GM18868 (cell line): ENCODE results near the gene LY86.
A peak's percentile ranks its signal among the peaks of the same experiment; 100 is the strongest.

ENCODE experiments used
- ATAC-seq: cut with Tn5 transposase; IDR thresholded peaks from one replicate; pipeline ENCODE4 v1.9.1; 2021; ENCODE audit warnings: mild to moderate bottlenecking, moderate library complexity; ENCODE audit not compliant: unreplicated experiment

The LY86 gene

DNA sequence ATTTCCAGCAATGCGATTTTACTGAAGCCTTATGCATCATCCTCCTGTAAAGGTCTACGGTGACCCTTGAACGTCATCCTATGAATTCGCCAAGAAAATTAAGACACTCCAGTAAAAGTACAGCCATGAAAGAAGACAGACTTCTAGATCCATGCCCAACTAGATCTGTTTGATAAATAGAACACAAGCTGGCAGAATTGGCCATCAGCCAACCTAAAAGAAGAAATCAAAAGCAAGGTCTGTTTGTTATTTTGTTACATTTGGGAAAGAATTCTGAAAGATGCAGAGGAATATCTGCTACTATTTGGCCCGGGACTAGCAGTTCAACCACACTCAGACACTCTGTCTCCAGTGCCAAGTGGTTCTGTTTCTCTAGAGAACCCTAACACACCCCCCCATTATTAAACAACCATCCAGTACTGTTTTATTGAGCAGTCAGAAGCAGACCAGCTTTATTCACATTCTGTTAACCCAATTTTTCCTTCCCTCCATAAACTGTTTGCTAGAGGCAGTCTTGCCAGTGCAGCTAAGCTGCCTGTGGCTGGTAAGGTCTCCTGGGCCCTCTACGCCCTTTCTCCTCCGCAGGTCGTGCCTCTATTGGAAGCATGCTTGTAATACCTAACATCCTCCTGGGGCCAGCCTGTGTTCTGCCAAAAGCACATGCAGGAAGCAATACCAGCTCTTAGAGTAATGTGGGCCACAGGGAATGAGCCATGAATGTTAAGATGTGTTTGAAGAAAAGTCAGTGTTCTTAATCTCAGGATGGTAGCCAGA, 30.7 kb downstream of the LY86 start:
- ATAC-seq: no peak

DNA sequence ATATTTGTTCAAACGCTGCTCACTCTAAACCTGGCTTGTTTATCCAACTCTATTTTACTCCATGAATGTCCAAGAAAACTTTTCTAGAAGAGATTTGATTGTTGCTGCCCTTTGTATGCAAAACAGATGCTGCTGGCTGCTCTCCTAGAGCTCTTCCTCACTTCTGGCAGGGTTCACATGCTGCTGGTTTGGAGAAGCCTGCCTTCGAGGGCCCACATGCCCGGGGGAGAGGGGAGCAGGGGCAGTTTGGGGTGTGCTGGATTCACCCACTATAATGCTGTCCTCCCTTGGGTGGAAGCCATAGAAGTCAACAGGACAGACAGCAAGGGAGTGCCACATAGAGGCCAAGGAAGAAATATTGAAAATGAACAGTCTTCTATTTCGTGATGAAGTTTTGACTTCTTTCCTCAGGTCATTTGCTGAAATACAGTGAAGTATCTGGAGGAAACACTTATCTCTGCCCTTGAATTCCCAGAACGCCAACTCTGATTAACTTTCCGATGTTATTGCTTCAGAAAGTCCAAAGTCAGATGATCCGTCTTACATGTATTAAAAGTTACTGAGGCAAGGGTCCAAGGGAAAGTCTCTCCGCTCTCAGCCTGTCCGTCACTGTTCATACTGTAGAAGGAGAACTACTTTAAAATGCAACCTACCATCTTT, 32.4 kb downstream of the LY86 start:
- ATAC-seq: no peak

DNA sequence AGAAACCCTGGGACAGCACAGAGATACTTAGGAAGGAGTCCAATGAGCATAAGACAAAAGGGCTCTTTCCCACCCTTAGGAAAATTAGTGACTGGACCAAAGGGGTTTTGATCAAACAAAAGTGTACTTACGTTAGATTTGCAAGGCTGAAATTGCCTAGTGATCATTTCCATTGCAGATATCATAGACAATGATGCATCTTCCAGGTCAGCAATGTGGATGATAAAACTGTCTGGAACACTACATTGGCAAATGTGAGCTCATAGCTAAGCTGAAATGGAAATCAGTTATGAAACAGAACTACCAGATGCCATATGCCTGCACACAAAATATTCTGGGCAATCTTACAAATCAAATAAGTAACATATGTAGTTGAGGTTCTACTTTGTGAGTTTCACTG, 34.0 kb downstream of the LY86 start:
- no peak for ATAC-seq

DNA sequence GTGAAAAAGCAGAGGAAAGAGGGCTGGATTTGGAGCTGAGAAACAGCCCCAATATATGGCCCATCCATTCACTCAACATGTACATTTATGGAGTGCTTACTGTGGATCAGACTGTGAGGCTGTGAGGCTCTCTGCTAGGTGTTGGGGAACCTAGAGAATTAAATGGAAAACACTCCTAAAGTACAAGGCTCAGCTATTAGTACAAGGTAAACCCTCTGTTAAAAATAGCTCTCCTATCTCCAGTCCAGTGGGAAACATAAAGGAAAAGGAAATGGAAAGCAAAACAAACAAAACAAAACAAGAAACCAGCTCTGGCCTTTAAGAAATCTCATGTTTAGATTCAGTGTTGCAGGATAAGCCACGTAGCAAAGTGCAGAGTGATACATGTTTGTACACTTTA, 35.0 kb downstream of the LY86 start:
- no peak for ATAC-seq

DNA sequence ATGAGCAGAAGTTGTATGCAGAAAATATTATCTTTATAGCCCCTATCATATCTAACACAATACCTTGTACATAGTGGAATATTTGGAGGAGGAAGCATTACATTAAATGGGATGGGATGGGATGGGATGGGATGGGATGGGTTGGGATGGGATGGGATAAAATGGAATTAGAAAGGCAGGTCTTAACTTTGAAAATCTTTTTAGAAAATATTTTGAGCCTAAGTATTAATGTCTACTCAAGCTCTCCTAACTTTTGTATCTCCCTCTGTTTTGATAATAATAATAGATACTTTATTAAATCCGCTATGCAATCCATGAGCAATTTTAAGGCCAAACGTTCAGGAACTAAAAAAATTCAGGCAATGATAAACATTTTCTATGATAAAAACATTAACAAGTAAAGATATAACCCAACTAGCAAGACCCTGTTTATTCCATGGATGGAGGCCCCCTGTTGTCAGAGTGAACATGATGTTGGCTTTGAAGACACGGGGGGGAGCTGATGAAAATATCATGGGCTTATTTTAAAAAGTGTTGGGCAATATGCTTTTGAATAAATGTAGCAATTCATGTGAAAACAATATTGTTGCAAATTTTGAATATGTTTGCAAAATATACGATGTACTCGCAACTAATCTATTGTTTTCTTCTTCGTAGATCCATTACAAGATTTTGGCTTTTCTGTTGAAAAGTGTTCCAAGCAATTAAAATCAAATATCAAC, 35.9 kb downstream of the LY86 start:
- no peak for ATAC-seq

DNA sequence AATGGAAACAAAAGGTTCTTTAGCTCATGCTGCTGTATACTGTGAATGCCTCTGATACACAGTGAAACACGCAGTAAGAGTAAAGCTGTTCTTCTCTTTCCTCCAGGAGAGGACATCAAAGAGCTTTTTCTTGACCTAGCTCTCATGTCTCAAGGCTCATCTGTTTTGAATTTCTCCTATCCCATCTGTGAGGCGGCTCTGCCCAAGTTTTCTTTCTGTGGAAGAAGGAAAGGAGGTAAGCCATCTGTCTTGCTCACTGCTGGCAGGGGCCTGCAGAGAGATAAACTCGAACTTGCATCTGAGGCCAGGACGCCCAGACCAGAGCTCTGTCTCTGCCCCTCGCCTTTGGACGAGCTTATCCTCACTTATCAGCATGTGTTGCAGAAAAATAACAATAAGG, 37.7 kb downstream of the LY86 start:
- ATAC-seq: no peak

DNA sequence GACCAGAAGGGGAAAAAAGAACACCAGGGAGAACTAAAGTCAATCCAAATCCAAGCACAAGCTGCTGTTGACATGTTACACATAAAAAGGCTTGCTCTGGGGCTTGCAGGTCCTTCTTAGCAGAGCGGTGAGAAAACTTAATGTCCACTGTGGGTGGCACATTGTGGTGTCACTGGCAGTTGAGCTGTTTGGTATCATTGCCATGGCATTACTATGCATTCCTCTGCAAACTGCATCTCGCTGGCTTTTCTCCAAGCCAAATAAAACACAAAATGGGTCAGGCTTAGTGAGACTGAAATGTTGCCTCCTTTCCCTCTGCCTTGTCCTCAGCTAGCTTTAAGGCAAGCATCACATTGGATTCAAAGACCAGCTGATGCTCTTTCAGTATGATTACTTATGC, 40.9 kb downstream of the LY86 start:
- ATAC-seq: no peak

DNA sequence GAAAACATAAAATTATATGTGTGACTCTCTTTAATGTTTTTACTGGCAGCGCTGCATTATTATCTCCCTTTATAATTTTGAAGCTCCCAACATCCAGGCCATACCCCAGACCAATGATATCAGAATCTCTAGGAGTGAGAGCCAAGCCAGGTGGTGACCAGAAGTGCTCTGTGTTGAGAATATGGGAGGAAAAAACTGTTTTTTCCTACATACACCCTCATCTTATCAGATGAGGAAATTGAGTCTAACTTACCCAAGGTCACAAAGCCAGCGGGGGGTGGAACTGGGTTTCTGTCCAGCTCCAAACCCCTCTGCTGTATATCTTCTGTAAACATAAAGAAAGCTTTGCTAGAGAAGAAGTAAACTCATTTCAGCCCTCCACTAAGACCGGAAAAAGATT, 42.5 kb downstream of the LY86 start:
- ATAC-seq: no peak

DNA sequence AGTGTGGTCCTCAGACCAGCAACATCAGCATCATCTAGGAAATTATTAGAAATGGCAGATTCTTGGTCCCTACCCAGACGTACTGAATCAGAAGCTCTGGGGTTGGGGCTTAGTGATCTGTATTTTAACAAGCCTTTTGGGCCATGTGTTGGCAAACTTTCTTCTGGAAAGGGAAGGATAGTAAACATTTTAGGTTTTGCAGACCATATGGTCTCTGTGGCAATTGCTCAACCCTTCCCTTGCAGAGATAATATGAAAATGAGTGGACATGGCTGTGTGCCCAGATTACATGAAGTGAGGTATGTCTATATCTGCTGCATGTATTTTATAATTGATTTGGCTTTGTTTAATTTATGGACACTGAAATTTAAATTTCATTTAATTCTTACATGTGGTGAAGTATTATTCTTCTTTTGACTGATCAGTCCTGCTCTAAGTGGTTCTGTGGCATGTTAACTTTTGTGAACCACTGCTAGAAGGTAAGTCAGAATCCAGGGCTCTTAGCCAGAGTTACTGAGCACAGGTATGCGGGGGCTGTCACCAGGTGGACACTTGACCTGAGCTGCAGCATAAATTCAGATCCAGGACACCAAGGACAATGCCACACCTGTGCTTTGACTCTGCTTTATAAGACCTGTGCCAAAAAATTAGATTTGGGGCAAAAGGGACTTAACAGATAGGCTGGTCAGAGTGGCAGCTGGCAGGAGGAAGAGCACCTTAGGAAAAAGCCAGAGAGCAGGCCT, 43.2 kb downstream of the LY86 start:
- ATAC-seq: no peak

DNA sequence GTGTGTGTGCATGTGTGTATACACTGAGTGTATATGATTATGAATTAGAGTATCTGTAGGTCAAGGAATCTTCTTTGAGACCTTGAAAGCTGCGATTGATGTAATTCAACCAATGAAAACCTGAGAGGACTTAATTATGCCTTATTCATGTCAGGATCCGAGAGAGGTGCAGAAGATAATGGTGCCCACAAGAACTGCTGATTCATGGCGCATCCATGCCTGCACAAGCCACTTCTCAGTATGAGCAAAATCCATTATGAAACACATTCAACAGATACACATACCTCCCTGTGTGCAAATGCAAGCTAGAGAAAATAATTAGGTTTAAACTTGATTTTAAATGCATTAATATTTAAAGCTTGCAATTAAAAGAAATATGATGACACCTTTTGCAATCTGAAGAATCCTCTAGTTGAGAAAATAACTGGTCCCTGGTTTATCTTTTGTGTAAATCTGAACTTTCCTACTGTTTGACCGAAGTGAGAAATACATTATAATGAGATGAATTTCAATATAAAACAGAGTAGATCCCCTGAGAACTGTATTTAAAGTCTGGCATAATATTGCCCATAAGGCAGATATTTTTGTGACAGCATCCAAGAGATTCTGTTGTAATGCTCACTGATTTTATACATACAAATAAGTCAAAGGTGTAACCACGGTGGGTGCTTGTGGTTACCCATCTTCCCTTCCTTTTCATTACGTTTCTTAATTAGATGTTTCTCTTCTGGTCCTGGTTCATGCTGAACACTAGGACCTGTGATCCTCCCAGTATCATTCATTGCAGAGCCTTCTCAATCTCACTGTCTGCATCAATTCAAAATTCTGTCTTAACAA, 45.6 kb downstream of the LY86 start:
- no peak for ATAC-seq

DNA sequence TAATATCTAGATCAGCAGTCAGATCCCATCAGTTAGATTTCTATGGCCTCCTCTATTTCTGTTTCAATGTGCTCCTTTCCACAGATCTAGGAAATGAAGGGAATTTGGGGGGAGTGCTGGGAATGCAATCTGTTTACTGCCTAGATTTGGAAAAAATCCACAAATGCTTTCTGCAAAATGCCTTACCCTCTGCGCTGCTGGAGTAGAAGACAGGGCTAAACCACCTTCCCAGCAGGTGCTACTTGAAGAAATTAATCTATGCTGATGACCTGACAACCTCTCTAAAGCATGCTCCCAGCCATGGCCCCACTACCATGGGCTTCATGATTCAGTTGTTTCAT, 46.2 kb downstream of the LY86 start:
- ATAC-seq: no peak

DNA sequence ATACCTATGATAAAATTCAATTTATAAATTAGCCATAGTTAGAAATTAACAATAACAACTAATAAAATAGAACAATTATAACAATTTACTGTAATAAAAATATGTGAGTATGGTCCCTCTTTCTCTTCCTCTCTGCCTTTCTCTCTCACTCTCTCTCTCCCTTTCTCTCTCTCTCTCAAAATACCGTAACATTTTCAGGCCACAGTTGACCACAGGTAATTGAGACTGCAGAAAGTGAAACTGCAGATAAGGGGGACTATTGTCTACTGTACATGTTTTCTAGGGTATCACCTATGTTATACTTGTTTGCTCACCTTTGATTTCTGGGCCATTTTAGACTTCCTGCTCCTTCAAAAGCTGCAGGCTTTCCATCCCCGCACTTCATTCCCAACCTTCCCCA, 46.8 kb downstream of the LY86 start:
- ATAC-seq: peak; percentile 82

DNA sequence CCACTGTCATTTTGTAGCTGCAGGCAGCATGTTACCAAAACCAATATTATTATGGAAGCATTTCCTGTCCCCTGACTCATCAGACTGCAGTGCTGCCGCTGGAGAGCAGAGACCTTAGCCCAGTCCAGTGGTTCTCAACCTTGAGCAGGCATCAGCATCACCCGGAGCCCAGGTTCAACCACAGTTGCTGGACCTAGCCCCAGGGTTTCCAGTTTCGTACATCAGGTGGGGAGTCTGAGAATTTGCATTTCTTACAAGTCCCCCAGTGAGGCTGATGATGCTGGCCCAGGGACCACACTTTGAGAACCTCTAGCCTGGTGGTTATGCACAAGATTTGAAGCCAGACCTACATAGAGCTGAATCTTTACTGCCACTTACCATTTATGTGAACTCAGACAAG, 47.3 kb downstream of the LY86 start:
- ATAC-seq: peak; percentile 20

DNA sequence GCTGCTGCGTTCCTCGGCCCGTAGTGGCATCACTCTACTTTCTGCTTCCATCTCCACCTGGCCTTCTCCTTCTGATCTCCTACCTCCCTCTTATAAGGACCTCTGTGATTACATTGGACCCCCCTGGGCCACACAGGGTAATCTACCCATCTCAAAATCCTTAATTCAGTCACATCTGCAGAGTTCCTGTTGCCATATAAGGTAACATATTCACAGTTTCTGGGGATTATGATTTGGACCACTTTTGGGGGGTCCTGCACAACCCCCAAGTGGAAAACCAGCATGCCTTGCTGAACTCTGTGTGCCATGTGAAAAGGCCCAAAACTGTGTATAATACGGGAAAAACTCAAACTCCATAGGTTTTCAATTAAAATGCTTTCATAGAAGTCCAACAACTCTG, 51.1 kb downstream of the LY86 start:
- ATAC-seq: no peak

DNA sequence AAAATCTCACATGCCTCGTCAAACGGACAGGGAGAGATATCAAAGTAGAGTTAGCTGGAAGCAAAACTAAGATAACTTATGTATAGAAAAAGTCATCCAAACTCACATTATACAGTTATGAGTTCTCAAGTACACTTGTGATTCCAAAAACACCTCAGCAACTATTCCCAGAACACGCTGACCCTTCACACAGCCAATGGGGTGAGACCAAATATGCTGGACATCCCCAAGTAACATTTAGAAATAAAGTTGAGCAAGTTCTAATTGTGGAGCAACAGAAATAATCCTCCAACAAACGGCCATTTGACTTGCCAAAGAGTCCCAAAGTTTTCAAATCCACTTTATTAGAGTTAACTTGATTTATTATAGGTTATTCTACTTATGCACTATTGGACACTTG, 52.4 kb downstream of the LY86 start:
- ATAC-seq: no peak

DNA sequence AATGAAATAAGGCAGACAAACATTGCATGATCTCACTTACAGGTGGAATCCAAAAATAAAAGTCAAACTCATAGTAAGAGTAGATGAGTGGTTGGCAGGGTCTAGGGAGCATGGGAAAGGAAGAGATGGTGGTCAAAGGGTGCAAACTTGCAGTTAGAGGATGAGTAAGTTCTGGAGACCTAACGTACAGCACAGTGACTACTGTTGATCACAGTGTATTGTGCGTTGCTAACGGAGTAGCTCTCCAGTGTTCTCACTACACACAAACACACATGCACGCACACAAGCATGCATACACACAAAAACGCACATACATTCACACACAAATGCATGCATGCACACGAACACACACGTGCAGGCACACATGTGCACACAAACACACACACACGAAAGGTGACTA, 54.9 kb downstream of the LY86 start:
- peak; percentile 86 for ATAC-seq

DNA sequence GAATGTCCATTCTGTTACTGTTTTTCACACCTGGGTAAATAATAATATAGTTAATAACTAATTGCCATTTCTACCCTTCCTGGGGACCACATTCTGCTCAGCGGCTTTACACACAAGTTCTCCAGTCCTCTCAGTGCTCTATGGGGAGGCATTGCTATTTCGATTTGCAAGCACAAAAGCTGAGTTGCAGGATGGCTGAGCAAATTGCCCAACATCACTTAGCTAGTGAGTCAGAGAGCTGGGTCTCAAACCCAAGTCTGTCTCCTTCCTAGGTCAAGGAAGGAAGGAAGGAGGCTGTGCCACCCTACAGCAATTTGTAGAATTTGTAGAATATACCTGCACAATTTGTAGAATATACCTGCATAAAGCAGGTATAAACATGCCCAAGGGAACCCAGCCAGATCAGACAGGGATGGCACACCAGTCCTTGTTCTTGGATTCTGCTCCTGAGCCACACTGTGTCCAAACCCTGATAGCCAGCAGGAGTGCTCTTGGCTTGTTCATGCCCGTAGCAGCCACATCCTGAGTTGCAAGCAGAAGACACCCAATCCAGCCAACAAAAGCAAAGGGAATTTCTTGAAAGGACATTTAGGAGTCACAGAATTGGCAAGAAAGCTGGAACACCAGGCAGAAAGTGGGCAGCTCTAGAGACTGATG, 56.9 kb downstream of the LY86 start:
- ATAC-seq: no peak

DNA sequence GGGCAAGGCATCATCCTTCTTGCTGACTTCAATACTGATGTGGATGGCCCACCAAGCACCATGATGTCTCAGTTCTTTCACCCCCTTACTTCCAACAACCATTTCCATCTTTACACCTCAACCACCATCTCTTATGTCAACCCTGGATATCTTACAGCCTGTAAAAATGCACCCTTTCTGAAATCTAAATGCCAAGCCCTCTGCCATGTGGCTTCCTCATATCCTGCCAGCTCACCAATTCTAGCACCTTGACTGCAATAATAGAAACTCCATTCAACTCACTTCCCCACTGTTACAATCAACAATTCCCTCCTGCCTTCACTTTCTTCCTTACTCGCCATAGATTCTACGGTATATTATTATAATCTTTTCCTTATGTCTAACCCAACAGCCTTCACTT, 57.9 kb downstream of the LY86 start:
- ATAC-seq: no peak

DNA sequence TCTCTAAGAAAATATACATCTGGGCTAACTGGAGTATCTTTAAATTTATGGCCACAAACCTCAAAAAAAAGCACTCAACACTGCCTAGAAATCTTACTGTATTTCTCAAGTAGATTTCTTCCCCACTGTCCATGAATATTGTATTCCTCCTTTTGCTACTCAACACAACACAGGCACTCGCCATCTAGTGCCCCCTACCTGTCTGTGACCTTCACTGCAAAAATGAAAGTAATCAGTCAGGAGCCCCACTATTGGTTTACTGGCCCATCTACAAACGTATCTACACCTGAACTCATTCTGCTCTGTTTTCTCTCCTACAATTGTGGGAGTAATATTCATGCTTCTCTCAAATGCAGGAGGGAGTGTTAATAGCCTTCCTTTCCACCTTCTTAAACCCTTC, 58.3 kb downstream of the LY86 start:
- no peak for ATAC-seq

DNA sequence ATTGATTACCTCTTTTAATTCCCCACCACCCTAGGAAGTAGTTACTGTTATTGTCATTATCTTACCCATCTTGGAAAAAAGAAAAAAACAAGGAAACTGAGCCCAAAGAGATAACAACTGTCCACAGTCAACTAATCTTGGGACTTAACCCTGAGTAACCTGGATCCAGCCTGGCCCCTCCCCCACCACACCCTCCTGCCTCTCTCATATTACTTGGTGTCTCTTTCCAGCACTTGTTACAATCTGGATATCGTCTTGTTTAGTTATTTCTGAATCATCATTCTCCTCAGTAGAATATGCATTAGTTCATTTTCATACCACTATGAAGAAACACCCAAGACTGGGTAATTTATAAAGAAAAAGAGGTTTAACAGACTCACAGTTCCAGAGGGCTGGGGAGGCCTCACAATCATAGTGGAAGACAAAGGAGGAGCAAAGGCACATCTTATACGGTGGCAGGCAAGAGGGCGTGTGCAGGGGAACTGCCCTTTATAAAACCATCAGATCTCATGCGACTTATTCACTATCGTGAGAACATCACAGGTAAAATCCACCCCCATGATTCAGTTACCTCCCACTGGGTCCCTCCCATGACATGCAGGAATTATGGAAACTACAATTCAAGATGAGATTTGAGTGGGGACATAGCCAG, 60.3 kb downstream of the LY86 start:
- no peak for ATAC-seq
